HEK293 (cell line): ENCODE results near the gene SLC25A39.

Source experiments
- CTCF ChIA-PET: fragments of 350-600 bp; formaldehyde crosslinking; extraction: SDS; loops from one replicate; lab custom pipeline; 2021; ENCODE audit warnings: antibody characterized with exemption; lab: Yijun Ruan, JAX
- POLR2A ChIA-PET: fragments of 300-600 bp; formaldehyde crosslinking; extraction: SDS; loops from one replicate; lab custom pipeline; 2020; ENCODE audit warnings: antibody characterized with exemption, inconsistent platforms; lab: Yijun Ruan, JAX
- H3K27ac ChIP-seq: fragments of 200-500 bp; sonication (Bioruptor generic); 2 replicates; pipeline ENCODE4 v1.5.1; 2014; ENCODE audit warnings: low read depth, low read length, control low read depth, inconsistent platforms; ENCODE audit errors: extremely low read depth
- H3K36me3 ChIP-seq, 2 experiments: fragments of 200-500 bp in 1 of 2; sonication (Bioruptor generic) in 1 of 2; 1 replicate in 1 of 2; 2 replicates in 1 of 2; pipeline ENCODE4 v1.5.1; 2014 to 2017; ENCODE audit warnings: inconsistent platforms in 2 of 2, low read length in 2 of 2; ENCODE audit not compliant: control insufficient read depth in 2 of 2, insufficient read depth in 1 of 2
- H3K4me1 ChIP-seq: fragments of 200-500 bp; sonication (Bioruptor generic); 2 replicates; pipeline ENCODE4 v1.5.1; 2014; ENCODE audit warnings: mild to moderate bottlenecking, low read length, inconsistent platforms; ENCODE audit not compliant: control insufficient read depth, insufficient read depth
- H3K4me3 ChIP-seq: 2 replicates; pipeline ENCODE4 v1.5.1; 2011; ENCODE audit warnings: low read depth, mild to moderate bottlenecking, control low read depth, low read length, moderate library complexity
- H3K9me3 ChIP-seq: fragments of 200-500 bp; sonication (Bioruptor generic); 2 replicates; pipeline ENCODE4 v1.5.1; 2014; ENCODE audit warnings: low read depth, low read length, inconsistent platforms; ENCODE audit not compliant: control insufficient read depth, insufficient read depth
- GLIS2 ChIP-seq: fragments of 450-650 bp; formaldehyde crosslinking; IDR thresholded peaks from 2 replicates; pipeline ENCODE4 v1.5.1; 2016; ENCODE audit warnings: missing biosample characterization, missing genetic modification characterization
- PATZ1 ChIP-seq: fragments of 450-650 bp; formaldehyde crosslinking; IDR thresholded peaks from 2 replicates; pipeline ENCODE4 v1.5.1; 2016; ENCODE audit warnings: missing biosample characterization, missing genetic modification characterization
- ZNF138 ChIP-seq: fragments of 450-650 bp; formaldehyde crosslinking; IDR thresholded peaks from 2 replicates; pipeline ENCODE4 v1.5.1; 2016; ENCODE audit warnings: missing biosample characterization, missing genetic modification characterization, borderline replicate concordance
- ZNF280D ChIP-seq: fragments of 450-650 bp; formaldehyde crosslinking; IDR thresholded peaks from 2 replicates; pipeline ENCODE4 v1.5.1; 2016; ENCODE audit warnings: missing biosample characterization, missing genetic modification characterization
- ZNF302 ChIP-seq: fragments of 450-650 bp; formaldehyde crosslinking; IDR thresholded peaks from 2 replicates; pipeline ENCODE4 v1.5.1; 2016; ENCODE audit warnings: missing biosample characterization, missing genetic modification characterization, low read depth
- ZNF341 ChIP-seq: fragments of 450-650 bp; formaldehyde crosslinking; IDR thresholded peaks from 2 replicates; pipeline ENCODE4; 2016; ENCODE audit warnings: low read depth, missing biosample characterization, missing genetic modification characterization
- TF ChIP-seq, protein P1 (sequence below): fragments of 450-650 bp; formaldehyde crosslinking; IDR thresholded peaks from 2 replicates; pipeline ENCODE4 v1.5.1; 2016; ENCODE audit warnings: missing biosample characterization, missing genetic modification characterization

SLC25A39 gene

DNA sequence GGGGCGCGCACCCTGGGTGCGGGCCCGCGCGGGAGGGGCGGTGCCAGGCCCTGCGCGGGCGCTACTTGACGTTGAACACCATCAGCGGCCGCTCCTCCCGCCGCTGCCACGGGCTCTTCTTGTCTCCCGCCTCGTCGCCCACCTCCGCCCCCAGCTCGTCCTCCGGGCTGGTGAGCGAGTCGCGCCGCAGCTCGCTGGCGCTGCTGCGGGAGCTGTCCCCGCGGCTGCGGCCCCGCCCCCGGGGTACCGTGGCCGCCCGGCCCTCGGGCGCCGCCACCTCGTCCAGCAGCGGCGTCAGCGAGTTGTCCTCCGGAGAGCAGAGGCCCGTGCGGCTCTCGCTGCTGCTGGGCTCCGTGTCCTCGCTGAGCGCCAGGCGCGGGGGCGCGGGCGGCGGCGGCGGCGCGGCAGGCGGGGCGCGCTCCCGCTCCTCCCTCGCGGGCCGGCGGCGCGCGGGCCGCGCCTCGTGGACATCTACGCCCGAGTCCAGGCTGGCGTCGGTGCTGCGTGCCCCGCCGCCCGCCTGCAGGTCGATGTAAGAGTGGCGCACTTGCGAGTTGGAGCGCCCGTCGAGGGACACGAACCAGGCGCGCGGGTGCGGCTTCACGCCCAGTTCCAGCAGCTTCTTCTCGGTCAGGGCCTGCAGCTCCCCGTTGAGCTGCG, 29.2 kb upstream of the SLC25A39 start:
- no peak for TF ChIP-seq ZNF280D
- ChIA-PET POLR2A (interaction anchor here (0.6 kb wide), 1 partner anchor 35 kb away, joined by 4 read pairs; no protein-coding TSS in a partner anchor), CTCF (interaction anchor here (0.6 to 1.5 kb wide), 4 partner anchors 9 to 312 kb away, joined by 3 to 6 read pairs (median 4); partner anchors contain the start of gene FAM171A2)
- Histone ChIP-seq H3K9me3 (no peaks in the 10 kb centered on the region), H3K27ac (no peak overlapping the region), H3K36me3 (peaks cover 0 to 59% of the 10 kb centered on the region in 2 experiments; a peak in 2 of 3 replicates), H3K4me1 (no peaks in the 10 kb centered on the region), H3K4me3 (no peak overlapping the region)

GRCh38 chr17:44352828-44353671, 28.4 kb upstream of the SLC25A39 start:
- POLR2A ChIA-PET, result interaction anchor here (0.5 to 0.6 kb wide), 2 partner anchors 34 to 434 kb away, joined by 4 to 5 read pairs; no protein-coding TSS in a partner anchor
- Histone ChIP-seq H3K4me3 (no peak overlapping the region), H3K27ac (no peak overlapping the region)
- TF ChIP-seq ZNF138 (tag by site-specific recombination) (no peak), ZNF302 (no peak), PATZ1 (peak; percentile 50; the same call in 1 of the 2 replicates), ZNF341 (tag by site-specific recombination) (peak; percentile 16; the same call in 1 of the 2 replicates), GLIS2 (0 out of 2 replicates have a peak, but pooled peaks have one; percentile 16)
- TF ChIP-seq, protein P1, sequence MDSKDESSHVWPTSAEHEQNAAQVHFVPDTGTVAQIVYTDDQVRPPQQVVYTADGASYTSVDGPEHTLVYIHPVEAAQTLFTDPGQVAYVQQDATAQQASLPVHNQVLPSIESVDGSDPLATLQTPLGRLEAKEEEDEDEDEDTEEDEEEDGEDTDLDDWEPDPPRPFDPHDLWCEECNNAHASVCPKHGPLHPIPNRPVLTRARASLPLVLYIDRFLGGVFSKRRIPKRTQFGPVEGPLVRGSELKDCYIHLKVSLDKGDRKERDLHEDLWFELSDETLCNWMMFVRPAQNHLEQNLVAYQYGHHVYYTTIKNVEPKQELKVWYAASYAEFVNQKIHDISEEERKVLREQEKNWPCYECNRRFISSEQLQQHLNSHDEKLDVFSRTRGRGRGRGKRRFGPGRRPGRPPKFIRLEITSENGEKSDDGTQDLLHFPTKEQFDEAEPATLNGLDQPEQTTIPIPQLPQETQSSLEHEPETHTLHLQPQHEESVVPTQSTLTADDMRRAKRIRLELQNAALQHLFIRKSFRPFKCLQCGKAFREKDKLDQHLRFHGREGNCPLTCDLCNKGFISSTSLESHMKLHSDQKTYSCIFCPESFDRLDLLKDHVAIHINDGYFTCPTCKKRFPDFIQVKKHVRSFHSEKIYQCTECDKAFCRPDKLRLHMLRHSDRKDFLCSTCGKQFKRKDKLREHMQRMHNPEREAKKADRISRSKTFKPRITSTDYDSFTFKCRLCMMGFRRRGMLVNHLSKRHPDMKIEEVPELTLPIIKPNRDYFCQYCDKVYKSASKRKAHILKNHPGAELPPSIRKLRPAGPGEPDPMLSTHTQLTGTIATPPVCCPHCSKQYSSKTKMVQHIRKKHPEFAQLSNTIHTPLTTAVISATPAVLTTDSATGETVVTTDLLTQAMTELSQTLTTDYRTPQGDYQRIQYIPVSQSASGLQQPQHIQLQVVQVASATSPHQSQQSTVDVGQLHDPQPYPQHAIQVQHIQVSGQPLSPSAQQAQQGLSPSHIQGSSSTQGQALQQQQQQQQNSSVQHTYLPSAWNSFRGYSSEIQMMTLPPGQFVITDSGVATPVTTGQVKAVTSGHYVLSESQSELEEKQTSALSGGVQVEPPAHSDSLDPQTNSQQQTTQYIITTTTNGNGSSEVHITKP, result peak; percentile 69
- TF ChIP-seq, all 188 proteins: peak for 4
- H3K36me3 ChIP-seq, result peaks cover 0 to 59% of the 10 kb centered on the region in 2 experiments; a peak in 2 of 3 replicates
- H3K9me3 ChIP-seq, result no peaks in the 10 kb centered on the region
- CTCF ChIA-PET, result interaction anchor here (0.6 to 2.6 kb wide), 4 partner anchors 10 to 150 kb away, joined by 3 to 17 read pairs (median 4); partner anchors contain the start of gene FAM171A2
- no peaks in the 10 kb centered on the region for H3K4me1 ChIP-seq
